COLO668 (cell line): ENCODE data around the gene PCSK5.
"Not testable (repeated sequence)": the region's sequence is repeated elsewhere in the genome, so short reads cannot be mapped to it uniquely, and the experiment has no call there.

Experiments
- DNase-seq: peaks from one replicate; lab custom pipeline; 2025; ENCODE audit not compliant: unreplicated experiment; lab: John Stamatoyannopoulos, UW

The PCSK5 gene

DNA sequence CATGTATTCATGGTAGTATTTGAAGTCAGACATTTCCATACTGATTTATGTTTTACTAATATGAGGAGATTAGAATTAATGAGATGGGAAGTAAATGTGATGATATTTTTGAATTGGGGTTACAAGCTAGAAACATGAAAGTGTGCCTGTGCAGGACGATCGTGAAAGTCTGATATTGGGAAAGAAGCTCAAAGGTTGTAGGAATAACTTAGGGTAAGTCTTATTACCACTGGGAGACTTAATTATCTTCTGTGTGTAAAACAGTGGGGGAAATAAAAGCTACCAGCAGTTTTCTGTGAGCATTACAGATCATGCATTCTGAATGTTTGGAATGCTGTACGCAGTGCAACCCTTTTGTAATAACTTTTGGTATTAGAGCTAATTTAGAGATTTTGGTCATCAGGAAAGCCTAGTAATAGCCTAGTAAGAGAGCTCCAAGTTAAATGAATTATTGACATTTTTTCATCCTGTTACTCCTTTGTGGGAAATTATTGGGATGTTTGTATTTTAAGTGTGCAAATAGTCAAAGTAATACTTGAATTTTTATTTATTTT is 153.9 kb downstream of the PCSK5 start:
- DNase-seq: no peak

DNA sequence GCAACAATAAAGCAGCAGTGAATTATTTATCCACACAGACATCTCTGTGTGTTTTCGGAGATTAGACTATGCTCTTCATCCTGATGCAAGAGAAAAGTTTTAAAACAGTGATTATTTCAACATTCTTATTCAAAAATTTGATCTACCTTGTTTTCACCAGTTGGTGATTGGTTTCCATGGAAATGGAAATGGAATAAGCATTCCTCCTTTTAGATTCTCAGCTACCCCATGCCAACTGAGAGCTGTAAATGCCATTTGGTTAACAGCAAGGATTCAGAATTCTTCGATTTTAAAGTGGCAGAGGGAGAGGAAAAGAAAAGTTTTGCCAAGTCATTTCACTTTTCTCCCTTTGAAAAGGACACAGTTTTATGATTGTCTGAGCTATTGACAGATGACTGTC is 154.7 kb downstream of the PCSK5 start:
- DNase-seq: no peak

DNA sequence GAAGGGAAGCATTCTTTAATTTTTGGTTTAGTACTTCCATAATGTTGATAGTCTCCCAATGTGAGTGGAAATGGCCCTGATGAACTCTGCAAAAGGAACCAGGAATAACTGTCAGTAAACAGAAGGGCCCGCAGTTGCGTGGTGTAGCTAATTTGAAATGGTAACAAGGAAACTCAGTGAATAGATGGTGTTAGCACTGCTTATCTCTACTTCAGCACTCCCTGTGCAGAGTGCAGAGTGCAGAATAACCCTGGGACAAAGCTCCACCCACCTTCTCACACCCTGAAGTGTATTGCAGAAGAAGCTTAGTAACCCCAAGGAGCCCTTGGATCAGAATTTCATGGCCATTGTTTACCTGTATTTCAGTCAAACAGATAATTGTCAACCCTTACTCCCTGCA is 158.9 kb downstream of the PCSK5 start:
- DNase-seq: no peak

DNA sequence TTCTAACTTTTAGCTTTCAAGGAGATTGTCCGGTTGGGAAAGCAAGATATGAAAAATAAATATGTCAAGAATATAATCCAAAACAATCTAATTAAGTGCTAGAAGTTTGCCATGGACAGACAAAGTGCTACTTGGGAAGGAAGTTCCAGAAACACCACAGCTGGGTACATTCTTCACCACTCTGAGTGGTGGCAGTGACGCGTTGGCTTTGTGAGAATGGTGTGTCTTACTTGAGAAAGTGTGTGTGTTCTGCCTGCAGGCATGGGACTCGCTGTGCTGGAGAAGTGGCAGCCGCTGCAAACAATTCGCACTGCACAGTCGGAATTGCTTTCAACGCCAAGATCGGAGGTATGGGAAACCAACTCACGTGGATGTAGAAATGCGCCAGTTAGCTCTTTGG is 177.2 kb downstream of the PCSK5 start:
- DNase-seq: no peak

DNA sequence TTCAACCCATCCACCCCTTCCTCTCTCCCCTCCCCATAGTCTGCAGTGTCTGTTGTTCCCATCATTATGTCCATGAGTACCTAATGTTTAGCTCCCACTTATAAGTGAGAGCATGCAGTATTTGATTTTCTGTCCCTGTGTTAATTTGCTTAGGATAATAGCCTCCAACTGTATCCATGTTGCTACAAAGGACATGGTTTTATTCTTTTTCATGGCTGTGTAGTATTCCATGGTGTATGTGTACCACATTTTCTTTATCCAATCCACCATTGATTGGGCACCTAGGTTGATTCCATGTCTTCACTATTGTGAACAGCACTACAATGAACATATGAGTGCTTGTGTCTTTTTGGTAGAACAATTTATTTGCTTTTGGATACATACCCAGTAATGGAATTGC is 187.1 kb downstream of the PCSK5 start:
- no peak for DNase-seq

DNA sequence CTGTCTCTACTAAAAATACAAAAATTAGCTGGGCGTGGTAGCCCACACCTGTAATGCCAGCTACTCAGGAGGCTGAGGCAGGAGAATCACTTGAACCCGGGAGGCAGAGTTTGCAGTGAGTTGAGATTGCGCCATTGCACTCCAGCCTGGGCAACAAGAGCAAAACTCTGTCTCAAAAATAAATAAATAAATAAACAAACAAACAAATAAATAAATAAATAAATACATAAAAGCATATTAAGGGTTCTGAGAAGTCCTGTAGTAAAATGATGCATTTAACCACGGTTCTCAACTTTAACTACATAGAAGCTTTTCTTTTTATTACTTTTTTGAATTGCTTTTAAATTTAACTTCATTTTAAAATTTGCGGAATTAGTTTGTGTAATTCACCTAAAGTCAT is 190.8 kb downstream of the PCSK5 start:
- not testable (repeated sequence) for DNase-seq

DNA sequence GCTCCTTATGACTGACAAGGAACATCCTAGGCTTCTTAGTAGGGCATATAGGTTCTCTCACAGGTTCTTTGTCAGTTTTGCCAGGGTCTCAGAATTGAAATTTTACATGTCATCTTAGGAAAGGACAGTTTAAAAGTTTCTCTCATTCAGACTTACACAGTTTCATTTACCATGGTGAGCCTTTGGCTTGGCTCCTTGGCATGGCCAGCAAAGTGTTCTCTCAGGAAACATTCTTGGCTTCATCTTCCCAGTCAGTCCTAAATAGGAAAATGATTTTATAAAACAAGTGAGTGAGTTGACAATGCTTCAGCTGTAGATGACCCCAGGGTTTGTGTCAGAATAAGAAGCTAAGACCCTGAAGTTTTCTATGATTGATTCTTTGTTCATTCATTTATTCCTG is 191.6 kb downstream of the PCSK5 start:
- DNase-seq: no peak

DNA sequence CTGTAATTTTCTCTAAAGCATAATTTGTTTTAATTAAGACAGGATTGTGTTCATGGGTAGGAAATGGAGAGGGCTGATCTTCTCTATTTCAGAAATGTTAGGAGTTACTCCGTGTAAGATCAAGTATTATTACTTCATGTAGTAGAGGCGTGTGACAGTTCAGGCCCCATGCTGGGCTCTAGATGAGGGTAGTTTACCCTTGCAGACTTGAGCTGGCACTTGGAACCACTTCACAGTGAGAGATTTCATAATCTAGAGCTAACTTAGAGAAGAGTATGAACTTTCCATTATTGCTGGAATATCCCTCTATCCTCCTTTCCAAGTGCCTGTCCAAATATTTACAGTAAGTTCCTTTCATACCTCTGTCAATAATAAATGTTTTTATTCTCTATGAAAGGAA is 195.1 kb downstream of the PCSK5 start:
- no peak for DNase-seq

DNA sequence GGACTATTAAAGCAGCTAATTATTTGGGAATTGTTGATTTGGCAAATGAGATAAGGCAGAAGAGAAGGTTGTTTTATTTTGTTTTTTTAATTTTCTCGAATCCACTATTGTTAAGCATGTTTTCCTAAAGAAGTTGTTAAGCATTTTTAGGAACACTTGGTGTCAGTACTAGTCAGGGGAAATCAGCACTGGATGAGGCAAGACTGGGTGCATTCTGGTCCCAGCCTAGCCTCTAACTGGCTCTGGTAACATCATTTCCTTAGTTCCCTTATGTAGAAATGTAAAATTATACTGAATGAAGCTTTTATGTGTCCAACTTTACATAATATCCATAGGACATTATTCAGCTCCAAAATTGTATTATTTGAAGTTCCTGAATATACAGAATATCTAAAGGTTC is 196.1 kb downstream of the PCSK5 start:
- no peak for DNase-seq

DNA sequence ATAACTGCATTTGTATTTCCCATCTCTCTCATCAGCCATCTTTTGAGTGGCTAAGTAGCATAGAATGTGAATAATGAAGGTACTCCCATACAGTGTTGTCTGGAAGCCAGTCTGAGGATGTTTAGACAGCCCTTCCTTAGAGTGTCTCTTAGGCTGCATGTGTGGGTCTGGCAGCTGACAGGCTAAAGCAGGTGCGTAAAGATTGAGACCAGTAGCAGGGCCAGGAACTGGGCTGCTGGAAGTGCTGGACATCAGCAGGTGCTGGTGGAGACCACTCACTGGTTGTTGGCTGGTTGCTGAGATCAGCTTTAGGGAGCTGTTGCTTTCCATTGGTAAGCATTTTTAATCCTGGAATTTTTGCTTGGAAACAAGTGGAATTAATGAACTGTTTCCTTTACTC is 197.5 kb downstream of the PCSK5 start:
- no peak for DNase-seq

DNA sequence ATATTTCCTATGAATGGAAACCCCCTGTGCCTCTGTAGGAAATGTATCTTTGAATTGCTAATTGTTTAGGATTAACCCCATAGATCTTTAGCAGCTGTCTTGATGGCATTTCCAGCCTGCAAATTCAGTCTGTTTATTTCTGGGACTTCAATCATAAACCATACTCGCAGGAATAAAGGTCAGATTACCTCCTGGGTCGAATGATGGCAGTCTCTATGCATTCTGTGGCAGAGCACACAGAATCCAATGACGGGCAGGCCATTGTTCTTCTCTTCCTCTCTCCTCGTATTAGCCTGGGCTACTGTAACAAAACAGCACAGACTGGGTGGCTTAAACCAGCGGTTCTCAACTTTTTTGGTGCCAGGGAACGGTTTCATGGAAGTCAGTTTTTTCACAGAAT is 199.9 kb downstream of the PCSK5 start:
- DNase-seq: no peak

DNA sequence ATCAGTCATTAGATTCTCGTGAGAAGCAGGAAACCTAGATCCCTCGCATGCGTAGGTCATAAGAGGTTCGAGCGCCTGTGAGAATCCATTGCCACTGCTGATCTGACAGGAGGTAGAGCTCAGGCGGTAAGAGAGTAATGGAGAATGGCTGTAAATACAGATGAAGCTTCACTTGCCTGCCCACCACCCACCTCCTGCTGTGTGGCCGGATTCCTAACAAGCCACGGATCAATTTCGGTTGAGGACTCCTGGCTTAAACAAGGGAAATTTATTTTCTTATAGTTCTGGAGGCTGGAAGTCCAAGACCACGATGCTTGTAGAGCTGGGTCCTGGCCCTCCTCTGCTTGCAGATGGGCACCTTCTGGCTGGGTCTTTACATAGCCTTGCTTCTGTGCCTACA is 200.4 kb downstream of the PCSK5 start:
- DNase-seq: no peak

DNA sequence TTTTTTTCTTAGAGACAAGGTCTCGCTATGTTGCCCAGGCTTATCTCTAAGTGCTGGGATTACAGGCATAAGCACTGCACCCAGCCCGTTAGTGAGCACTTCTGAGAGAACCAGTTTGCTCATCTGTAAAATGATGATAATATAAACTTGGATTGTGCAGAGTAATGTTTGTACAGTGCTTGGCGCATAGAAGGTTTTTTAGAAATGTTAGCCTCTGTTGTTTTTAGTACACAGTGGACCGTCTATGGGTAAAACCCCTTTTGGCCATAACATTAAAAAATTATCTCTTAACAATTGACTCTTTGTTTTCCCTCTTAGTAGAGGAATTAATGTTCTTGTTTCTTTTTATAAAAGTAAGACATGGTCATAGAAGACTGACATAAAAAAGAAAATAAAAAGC is 202.1 kb downstream of the PCSK5 start:
- DNase-seq: no peak

DNA sequence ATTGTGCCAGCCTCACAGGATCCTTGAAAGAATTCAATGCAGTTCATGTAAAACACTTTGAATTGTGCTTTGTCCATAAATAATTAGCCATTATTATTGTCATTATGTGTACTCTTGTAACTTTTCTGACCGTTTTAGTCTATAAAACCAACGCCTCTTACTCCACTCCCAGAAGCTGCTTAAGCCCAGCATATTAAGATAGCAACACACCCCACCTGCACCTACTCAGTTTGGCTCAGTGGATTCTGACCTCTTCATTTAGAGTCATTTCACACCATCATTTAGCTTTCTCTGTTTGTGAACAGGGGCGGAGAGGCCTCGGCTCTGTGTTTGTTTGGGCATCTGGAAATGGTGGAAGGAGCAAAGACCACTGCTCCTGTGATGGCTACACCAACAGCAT is 205.1 kb downstream of the PCSK5 start:
- no peak for DNase-seq

DNA sequence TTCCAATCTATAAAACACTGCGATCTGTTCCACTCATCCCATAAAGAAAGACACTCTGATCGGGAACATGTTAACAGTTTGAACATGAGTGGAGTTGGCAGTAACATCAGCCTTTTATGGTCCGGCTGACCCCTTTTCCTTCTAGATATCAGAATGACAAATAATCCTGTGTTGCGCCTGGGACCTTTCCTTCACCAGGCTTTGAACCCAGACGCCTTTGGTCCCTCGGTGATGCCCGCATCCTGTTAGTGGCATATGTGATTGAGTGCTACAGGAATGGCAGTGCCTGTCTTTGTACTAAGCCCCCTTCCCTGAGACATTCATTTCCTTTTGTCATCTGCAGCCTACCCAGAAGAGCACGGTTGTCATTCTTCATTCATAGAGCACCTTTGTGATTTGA is 209.0 kb downstream of the PCSK5 start:
- no peak for DNase-seq

DNA sequence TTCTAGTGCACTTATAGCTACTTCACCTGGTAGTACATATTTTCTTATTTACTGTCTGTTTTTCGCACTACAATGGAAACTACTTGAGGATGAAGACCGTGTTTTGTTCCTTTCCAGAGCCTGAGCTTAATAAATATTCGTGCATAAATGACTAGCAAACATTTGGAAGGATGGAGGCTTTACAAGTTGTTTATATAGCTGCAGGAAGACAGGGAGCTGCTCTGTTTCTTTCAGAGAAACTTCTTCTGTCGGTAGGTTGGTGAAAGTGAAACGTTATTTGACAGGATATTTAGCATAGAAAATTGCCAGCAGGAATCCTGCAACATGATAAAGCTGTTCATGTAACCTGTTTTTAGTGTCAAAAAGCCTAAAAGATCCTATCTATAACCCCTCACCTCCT is 210.6 kb downstream of the PCSK5 start:
- DNase-seq: no peak

DNA sequence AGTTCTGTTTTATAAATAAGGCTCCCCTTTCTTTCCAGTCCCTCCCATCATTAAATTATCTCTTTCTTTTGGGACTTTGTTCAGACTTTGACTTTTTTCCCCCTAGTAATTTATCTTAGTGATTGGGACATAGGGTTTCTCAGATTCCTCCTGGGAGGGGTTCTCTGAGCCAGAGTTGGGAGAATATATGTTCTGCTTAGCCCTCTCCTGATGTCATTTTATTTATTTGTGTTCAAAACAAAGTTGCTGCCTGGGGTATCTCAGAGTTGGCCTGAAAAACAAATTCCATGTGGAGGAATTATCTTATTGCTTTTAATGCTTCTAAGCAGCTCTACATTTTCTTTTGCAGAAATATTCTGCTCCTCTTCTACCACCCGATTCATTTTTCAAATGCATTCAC is 211.0 kb downstream of the PCSK5 start:
- DNase-seq: no peak

DNA sequence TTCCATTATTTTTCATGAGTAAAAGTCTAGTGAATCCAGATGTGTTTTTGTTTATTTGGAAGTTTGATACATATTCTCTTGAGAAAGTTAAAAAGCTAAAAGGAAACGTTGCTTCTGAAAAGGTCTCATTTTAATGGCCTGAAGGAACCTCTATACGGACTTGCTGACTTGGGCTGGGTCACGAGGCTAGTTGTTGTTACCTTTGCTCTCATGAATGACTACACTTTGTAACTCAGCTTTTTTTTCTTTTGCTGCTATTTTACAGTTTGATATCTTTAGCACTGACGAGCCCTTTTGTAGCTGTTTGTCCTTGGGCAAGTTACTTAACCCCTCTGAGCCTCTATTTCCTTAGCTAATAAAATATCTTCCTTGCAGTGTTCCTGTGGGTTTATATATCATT is 211.5 kb downstream of the PCSK5 start:
- no peak for DNase-seq

DNA sequence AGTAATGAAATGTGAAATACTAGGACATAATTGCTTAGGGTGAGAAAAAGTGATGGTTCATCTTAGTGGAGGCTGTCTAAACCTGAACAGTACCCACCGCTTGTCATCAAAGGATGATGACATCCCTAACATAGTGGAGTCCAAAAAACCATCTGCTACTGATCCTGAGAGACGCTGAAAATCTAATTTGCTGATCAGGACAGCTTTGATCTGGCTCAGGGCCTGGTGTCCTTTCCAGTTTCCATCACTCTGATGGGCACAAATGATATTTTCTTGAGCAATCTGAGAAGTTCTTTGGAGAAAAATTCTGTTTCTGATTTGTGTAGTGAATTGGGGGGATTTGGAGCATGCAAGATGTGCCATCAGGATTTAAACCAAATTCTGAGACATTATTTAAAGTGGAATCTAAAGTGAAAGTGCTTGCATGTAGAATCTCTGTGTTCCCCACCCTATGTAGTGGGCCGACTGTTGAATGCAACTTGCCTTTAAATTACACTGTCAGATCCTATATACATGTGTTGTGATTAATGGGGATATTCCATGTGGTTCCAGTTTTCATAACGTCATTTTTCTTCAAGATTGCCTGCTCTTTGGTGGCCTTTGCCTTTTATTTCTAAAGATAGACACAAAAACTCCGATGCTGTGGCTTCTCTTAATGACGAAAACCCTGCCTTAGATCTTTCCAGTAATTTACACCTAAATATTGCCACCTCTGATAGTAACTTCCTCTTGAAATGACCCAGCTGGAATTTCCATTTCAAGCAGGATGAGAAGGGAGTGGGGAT is 213.2 kb downstream of the PCSK5 start:
- DNase-seq: no peak

DNA sequence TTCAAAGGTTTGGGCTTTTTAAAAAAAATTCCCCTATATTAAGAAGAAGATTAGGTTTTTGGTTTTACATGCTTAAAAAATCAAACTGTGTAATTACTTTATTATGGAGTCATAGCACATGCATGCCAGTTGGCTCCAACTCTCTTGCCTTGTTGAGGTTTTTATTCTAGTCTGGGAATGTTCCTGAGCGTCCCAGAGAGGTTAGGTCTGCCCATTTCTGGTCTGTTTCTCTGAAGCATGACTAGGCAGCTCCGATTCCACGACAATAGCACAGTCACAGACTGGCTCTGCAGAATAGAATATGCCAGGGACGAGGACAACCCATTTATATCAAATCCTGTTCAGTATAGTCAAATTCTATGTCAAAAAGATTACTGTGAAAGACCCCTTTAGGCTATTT is 217.0 kb downstream of the PCSK5 start:
- DNase-seq: no peak

DNA sequence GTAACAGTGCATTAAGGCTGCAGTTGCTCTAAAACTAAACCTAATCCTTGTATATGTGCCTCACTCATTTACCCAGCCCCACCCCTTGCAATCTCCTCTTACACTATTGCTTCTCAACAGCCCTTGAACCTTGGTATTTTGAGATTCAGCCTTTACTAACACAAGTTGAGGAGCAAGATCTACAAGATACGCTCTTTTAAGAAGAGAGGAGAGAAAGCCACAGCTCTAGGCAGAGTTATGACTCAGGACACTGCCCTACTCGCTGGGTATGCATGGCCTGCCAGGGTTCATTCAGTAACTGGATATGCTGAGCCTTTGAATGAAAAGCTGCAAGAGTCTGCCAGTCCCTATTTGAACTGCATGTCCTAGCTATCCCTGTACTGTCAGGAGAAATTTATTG is 219.5 kb downstream of the PCSK5 start:
- DNase-seq: no peak

DNA sequence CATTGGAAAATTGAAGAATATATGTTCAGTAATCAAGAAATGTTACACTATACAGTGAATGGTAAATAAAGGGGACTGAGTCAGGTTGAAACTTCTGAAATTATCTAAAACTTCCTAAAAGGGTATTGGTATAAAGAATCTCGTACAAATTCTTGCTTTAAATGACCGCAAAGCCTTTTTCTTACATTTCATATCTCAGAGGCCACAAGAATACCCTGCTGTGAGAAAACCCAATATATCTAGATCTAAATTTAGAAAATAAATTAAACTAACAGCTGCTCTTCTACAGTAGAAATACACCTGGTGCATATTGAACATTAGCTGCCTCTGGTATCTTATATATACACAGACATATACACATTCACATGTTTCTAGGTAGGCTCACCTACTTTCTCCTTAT is 221.7 kb downstream of the PCSK5 start:
- DNase-seq: no peak

DNA sequence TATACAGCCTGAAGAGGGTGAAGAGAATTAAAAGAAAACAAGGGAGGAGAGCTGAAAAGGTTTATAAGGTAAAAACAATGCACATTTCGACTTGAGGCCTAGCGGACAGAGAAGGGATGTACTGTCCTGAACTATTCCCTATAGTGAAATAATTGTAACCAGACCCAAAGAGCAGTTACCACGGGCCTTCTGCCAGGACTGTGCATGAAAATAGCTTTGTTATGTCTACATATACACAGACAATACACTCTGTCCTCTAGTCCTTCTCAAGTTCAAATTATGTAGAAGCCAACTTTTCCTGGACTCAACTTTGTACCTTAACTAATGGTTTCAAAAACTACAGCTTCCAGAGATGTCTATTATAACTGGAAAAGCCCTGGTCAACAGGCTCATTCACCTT is 223.7 kb downstream of the PCSK5 start:
- no peak for DNase-seq
